DOHH2 (cell line): ENCODE measurements around the gene INPP5B.

Source experiments
- H3F3A ChIP-seq: fragments of 200-600 bp; sonication (generic), shearing (Covaris generic); 2 replicates; pipeline ENCODE4 v1.6.0; 2016; ENCODE audit warnings: antibody characterized with exemption, mild to moderate bottlenecking; ENCODE audit not compliant: control insufficient read depth, insufficient read depth
- H3K27ac ChIP-seq: fragments of 200-600 bp; sonication (generic); 2 replicates; pipeline ENCODE4 v1.5.1; 2014; ENCODE audit warnings: low read depth, mild to moderate bottlenecking, low read length, moderate library complexity
- H3K27me3 ChIP-seq: fragments of 200-600 bp; sonication (generic); 2 replicates; pipeline ENCODE4 v1.6.1; 2014; ENCODE audit warnings: mild to moderate bottlenecking, low read length, mixed read lengths; ENCODE audit not compliant: control insufficient read depth
- H3K36me3 ChIP-seq: fragments of 200-600 bp; sonication (generic); 2 replicates; pipeline ENCODE4 v1.6.1; 2014; ENCODE audit warnings: mild to moderate bottlenecking, low read length, moderate library complexity, mixed read lengths; ENCODE audit not compliant: control insufficient read depth
- H3K4me1 ChIP-seq: fragments of 200-600 bp; sonication (generic); 2 replicates; pipeline ENCODE4 v1.6.1; 2014; ENCODE audit warnings: mild to moderate bottlenecking, low read length, mixed read lengths; ENCODE audit not compliant: control insufficient read depth
- H3K4me2 ChIP-seq: fragments of 200-600 bp; sonication (generic); 2 replicates; pipeline ENCODE4 v1.6.0; 2014; ENCODE audit warnings: mild to moderate bottlenecking, low read length, moderate library complexity
- H3K4me3 ChIP-seq: fragments of 200-600 bp; sonication (generic); 2 replicates; pipeline ENCODE4 v1.5.1; 2014; ENCODE audit warnings: mild to moderate bottlenecking, low read length, mixed read lengths
- H3K79me2 ChIP-seq: fragments of 200-600 bp; sonication (generic); 2 replicates; pipeline ENCODE4 v1.6.1; 2014; ENCODE audit warnings: mild to moderate bottlenecking, low read length, mixed read lengths; ENCODE audit not compliant: control insufficient read depth
- H3K9me2 ChIP-seq: fragments of 200-600 bp; sonication (generic); replicated peaks from 2 replicates; pipeline ENCODE4 v1.6.1; 2014; ENCODE audit warnings: mild to moderate bottlenecking, low read length, mixed read lengths; ENCODE audit not compliant: control insufficient read depth
- H3K9me3 ChIP-seq: fragments of 200-600 bp; sonication (generic); 2 replicates; pipeline ENCODE4 v1.6.1; 2014; ENCODE audit warnings: antibody characterized with exemption, low read length, mixed read lengths; ENCODE audit not compliant: control insufficient read depth, insufficient read depth
- H4K20me1 ChIP-seq: fragments of 200-600 bp; sonication (generic); 2 replicates; pipeline ENCODE4 v1.6.0; 2014; ENCODE audit warnings: low read depth, mild to moderate bottlenecking, antibody characterized with exemption, low read length, moderate library complexity; ENCODE audit not compliant: control insufficient read depth, insufficient read depth
- EZH2phosphoT487 ChIP-seq: fragments of 200-600 bp; sonication (generic); IDR thresholded peaks from 2 replicates; pipeline ENCODE4 v1.6.1; 2017; ENCODE audit warnings: borderline replicate concordance, mild to moderate bottlenecking, antibody characterized with exemption, low read length, moderate library complexity, mixed read lengths
- TF ChIP-seq, protein P1 (sequence below): fragments of 200-600 bp; sonication (generic); IDR thresholded peaks from one replicate; pipeline ENCODE4 v1.5.1; 2014; ENCODE audit warnings: antibody characterized with exemption, mild to moderate bottlenecking, low read depth, low read length; ENCODE audit not compliant: poor library complexity, severe bottlenecking

Gene INPP5B

DNA sequence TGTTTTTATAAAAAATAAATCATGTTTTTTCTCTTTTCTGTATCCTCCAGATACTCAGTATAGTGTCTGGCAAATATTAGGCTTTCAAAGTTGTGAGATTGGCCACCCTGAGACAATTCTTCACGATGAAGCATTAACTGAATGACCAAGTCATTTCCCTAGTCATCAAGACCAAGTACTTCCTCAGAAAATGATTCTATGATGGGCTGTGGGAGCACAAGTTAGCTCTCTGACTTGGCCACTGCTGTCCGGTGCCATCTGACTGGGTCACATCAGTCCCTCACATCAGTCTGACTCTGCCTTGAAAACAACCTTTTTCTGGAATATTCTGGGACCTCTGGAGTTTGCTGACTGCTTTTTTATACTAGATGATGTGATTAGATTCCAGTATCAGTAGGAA, 125.4 kb downstream of the INPP5B start:
- Histone ChIP-seq H3K27me3 (no peaks in the 10 kb centered on the region), H4K20me1 (no peaks in the 10 kb centered on the region), H3K9me3 (no peaks in the 10 kb centered on the region), H3K4me3 (no peak overlapping the region), H3K27ac (no peak overlapping the region), H3K36me3 (peaks cover 59% of the 10 kb centered on the region), H3F3A (no peaks in the 10 kb centered on the region), H3K4me1 (peaks cover 15% of the 10 kb centered on the region), H3K79me2 (no peaks in the 10 kb centered on the region), H3K4me2 (no peak overlapping the region), H3K9me2 (no peaks in the 10 kb centered on the region)
- TF ChIP-seq, protein P1, sequence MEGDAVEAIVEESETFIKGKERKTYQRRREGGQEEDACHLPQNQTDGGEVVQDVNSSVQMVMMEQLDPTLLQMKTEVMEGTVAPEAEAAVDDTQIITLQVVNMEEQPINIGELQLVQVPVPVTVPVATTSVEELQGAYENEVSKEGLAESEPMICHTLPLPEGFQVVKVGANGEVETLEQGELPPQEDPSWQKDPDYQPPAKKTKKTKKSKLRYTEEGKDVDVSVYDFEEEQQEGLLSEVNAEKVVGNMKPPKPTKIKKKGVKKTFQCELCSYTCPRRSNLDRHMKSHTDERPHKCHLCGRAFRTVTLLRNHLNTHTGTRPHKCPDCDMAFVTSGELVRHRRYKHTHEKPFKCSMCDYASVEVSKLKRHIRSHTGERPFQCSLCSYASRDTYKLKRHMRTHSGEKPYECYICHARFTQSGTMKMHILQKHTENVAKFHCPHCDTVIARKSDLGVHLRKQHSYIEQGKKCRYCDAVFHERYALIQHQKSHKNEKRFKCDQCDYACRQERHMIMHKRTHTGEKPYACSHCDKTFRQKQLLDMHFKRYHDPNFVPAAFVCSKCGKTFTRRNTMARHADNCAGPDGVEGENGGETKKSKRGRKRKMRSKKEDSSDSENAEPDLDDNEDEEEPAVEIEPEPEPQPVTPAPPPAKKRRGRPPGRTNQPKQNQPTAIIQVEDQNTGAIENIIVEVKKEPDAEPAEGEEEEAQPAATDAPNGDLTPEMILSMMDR = no peak
- no peak for TF ChIP-seq EZH2phosphoT487

DNA sequence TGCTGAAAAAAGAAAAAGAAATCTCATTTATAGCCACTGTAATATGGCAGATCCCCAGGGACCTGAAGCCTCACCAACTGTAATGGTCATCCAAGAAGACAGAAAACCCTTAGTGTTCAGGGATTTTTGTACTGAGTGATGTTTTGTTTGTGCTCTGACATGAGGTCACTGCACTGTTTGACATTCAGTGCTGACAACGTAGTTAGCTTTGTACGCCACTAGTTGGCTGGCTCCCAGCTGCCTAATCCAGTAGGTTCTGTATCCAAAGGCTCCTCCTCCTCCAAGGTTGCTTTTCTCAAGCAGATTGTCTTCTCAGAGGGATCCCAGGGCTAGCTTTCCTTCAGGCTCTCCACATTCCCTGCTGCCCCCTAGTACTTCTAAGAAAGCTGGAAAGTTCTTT, 129.4 kb downstream of the INPP5B start:
- TF ChIP-seq, protein P1 = peak; percentile 18
- no peak for TF ChIP-seq EZH2phosphoT487
- Histone ChIP-seq H4K20me1 (no peaks in the 10 kb centered on the region), H3K36me3 (peaks cover 64% of the 10 kb centered on the region), H3K9me2 (no peaks in the 10 kb centered on the region), H3K9me3 (no peaks in the 10 kb centered on the region), H3K27me3 (no peaks in the 10 kb centered on the region), H3K4me1 (peaks cover 15% of the 10 kb centered on the region), H3K4me3 (no peak overlapping the region), H3F3A (no peaks in the 10 kb centered on the region), H3K79me2 (no peaks in the 10 kb centered on the region), H3K4me2 (no peak overlapping the region), H3K27ac (no peak overlapping the region)

DNA sequence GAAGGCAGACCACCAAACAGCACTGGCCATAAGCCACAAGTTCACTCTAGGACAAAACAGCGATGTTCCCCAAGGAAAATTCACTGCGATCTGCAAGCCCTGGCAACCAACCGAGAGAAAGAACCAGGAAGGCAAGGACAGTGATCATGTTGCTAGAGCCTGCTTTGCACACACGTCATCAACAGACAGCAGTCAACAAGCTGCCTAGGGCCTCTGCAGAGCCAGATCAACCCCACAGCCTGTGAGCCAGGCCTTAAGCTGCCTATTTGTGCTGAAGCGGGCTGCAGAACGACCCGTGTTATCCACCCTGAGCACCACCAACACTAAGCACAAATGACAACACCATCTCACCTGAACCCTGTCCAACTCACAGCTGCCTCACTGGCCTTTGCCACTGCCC, 132.6 kb downstream of the INPP5B start:
- H3K27ac ChIP-seq = no peak overlapping the region
- no peaks in the 10 kb centered on the region for H3K9me2 ChIP-seq
- H3K4me1 ChIP-seq = peaks cover 12% of the 10 kb centered on the region
- no peak overlapping the region for H3K4me2 ChIP-seq
- H3K36me3 ChIP-seq = peaks cover 55% of the 10 kb centered on the region
- H3K27me3 ChIP-seq = no peaks in the 10 kb centered on the region
- H3K79me2 ChIP-seq = peaks cover 4% of the 10 kb centered on the region
- TF ChIP-seq, protein P1 = no peak
- no peak for TF ChIP-seq EZH2phosphoT487
- H4K20me1 ChIP-seq = no peaks in the 10 kb centered on the region; the same call in 1 of the 2 replicates
- no peaks in the 10 kb centered on the region for H3F3A ChIP-seq
- no peaks in the 10 kb centered on the region for H3K9me3 ChIP-seq
- H3K4me3 ChIP-seq = no peak overlapping the region
